ENCODE data around the gene HOXA4. TPM values are rescaled to one million over a fixed set of nuclear protein-coding genes. Genes with fewer than 3 reads are reported as not detected.
A peak's percentile ranks its signal among the peaks of the same experiment; 100 is the strongest.

The HOXA4 gene
- total RNA-seq, 1 donor from 2014 or later, result 0.79 TPM

- DNase-seq (ENCODE audit: low read depth in 2 of 2), result peak; percentile 90
Measured at GRCh38 chr7:27117887-27118491, 12.6 kb downstream of the HOXA4 start.

- peak in 1 of 2 donors; percentile 48 for DNase-seq (ENCODE audit: low read depth in 2 of 2)
Measured at GRCh38 chr7:27116962-27117886, 13.3 kb downstream of the HOXA4 start.

- DNase-seq (ENCODE audit: low read depth in 2 of 2), result peak in 1 of 2 donors; percentile 49
Measured at GRCh38 chr7:27116031-27116961, 14.3 kb downstream of the HOXA4 start.

GRCh38 chr7:27115221-27116026 is 15.1 kb downstream of the HOXA4 start:
- DNase-seq (ENCODE audit: low read depth in 2 of 2), result peak in 1 of 2 donors; percentile 62

- DNase-seq (ENCODE audit: low read depth in 2 of 2), result no peak
Measured at GRCh38 chr7:27114881-27115220, 15.7 kb downstream of the HOXA4 start.

GRCh38 chr7:27113991-27114769 is 16.4 kb downstream of the HOXA4 start:
- DNase-seq (ENCODE audit: low read depth in 2 of 2), result peak; percentile 67 to 82

- peak; percentile 77 to 97 for DNase-seq (ENCODE audit: low read depth in 2 of 2)
Measured at GRCh38 chr7:27112955-27113949, 17.3 kb downstream of the HOXA4 start.

GRCh38 chr7:27112361-27112760 is 18.2 kb downstream of the HOXA4 start:
- DNase-seq (ENCODE audit: low read depth in 2 of 2), result peak; percentile 42 to 81

GRCh38 chr7:27111751-27112277 is 18.7 kb downstream of the HOXA4 start:
- DNase-seq (ENCODE audit: low read depth in 2 of 2), result peak; percentile 30 to 64

GRCh38 chr7:27111042-27111750 is 19.4 kb downstream of the HOXA4 start:
- DNase-seq (ENCODE audit: low read depth in 2 of 2), result peak; percentile 79 to 92

- peak; percentile 25 to 27 for DNase-seq (ENCODE audit: low read depth in 2 of 2)
Measured at GRCh38 chr7:27110186-27111031, 20.1 kb downstream of the HOXA4 start.

GRCh38 chr7:27109466-27110185 is 20.9 kb downstream of the HOXA4 start:
- no peak for DNase-seq (ENCODE audit: low read depth in 2 of 2)

GRCh38 chr7:27108390-27109127 is 22.0 kb downstream of the HOXA4 start:
- peak; percentile 82 to 90 for DNase-seq (ENCODE audit: low read depth in 2 of 2)

- DNase-seq (ENCODE audit: low read depth in 2 of 2), result peak; percentile 42 to 74
Measured at GRCh38 chr7:27107391-27108381, 22.9 kb downstream of the HOXA4 start.
